Measurements from ENCODE around the gene POLD4. TPM values are rescaled to one million over a fixed set of nuclear protein-coding genes. Genes with fewer than 3 reads are reported as not detected.

Gene POLD4
- total RNA-seq, 2 donors from 2014 or later, result 145 to 148 TPM

DNA sequence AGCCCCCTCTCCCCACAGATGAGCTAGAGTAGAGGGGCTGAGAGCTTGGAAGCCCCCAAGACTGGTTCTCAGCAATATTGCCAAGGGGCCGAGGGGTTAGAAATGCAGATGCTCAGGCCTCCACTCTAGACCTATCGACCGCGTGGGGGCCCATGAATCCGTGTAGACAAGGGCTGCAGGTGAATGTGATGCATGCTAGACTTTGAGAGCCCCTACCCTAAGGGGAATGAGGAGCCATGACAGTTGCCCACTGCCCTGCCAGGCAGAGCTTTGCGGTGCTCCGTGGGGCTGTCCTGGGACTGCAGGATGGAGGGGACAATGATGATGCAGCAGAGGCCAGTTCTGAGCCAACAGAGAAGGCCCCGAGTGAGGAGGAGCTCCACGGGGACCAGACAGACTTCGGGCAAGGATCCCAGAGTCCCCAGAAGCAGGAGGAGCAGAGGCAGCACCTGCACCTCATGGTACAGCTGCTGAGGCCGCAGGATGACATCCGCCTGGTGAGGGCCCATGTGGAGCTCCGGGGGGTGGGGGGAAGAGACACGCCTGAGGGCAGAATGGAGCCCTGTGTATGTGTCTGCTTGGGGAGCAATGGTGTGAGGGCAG lies 48.7 kb downstream of the POLD4 start:
- Histone ChIP-seq H3K4me1 (ENCODE audit: control insufficient read depth in 1 of 2, low read depth in 2 of 2) (peaks cover 11 to 22% of the 10 kb centered on the region in 2 donors), H3K27me3 (replicated peaks; ENCODE audit: insufficient read depth) (no peaks in the 10 kb centered on the region), H3K36me3 (peaks cover 34% of the 10 kb centered on the region), H3K4me3 (peak overlapping the region; percentile 100), H3K9me3 (no peaks in the 10 kb centered on the region), H3K27ac (peak overlapping the region; percentile 58 to 76)
- ATAC-seq (ENCODE audit: insufficient number of reproducible peaks, low FRiP score, low read depth) (no peak), DNase-seq (ENCODE audit: low spot score) (no peak)
- no peak for TF ChIP-seq CTCF (IDR thresholded peaks at IDR 0.05)

- peaks cover 11 to 22% of the 10 kb centered on the region in 2 donors for H3K4me1 ChIP-seq (ENCODE audit: control insufficient read depth in 1 of 2, low read depth in 2 of 2)
- ATAC-seq (ENCODE audit: insufficient number of reproducible peaks, low FRiP score, low read depth) (no peak), DNase-seq (ENCODE audit: low spot score) (no peak)
- no peak for TF ChIP-seq CTCF (IDR thresholded peaks at IDR 0.05)
- peak overlapping the region; percentile 100 for H3K4me3 ChIP-seq
- no peaks in the 10 kb centered on the region for H3K9me3 ChIP-seq
- H3K27me3 ChIP-seq (replicated peaks; ENCODE audit: insufficient read depth), result no peaks in the 10 kb centered on the region
- H3K27ac ChIP-seq, result peak overlapping the region; percentile 58 to 76
- H3K36me3 ChIP-seq, result peaks cover 37% of the 10 kb centered on the region
These were observed 49.4 kb downstream of the POLD4 start for GRCh38 chr11:67303835-67304411.

DNA sequence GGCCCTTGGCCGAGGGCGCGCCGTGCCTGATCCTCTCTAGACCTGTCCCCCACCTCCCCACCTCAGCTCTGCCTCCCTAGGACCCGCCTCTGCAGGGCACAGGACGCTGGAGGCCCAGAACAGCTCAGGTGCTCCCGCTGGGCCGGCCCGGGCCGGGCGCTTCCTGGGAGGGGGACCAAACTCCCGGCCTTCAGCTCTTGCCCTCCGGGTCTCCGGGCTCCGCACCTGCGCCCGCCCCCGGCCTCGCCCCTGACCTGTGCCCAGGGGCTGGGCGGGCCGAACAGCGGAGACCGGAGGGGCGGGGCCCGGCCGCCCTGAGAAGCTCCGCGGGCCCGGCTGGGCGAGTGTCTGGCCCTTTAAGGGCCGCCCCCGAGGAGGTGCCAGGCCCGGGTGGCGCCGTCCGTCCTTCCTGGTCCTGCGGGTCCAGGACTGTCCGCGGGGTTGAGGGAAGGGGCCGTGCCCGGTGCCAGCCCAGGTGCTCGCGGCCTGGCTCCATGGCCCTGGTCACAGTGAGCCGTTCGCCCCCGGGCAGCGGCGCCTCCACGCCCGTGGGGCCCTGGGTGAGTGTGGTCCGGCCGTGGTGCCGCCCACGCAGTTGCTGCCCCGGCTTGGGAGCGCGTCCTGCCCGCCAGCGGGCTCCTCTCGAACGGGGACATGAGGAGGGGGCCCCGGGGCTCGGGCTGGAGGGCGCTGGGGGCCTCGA lies 50.1 kb downstream of the POLD4 start, which contains the start of gene SSH3:
TSS of gene SSH3 (plus strand) at position 399 of the 703 bp plus-strand sequence. CDS start at position 495, 96 bp downstream.
- H3K27me3 ChIP-seq (replicated peaks; ENCODE audit: insufficient read depth), result no peaks in the 10 kb centered on the region
- peak within 1 kb of the TSS; percentile 58 to 76 for H3K27ac ChIP-seq
- peaks cover 39% of the 10 kb centered on the region for H3K36me3 ChIP-seq
- DNase-seq (ENCODE audit: low spot score) (no peak), ATAC-seq (ENCODE audit: insufficient number of reproducible peaks, low FRiP score, low read depth) (peak; percentile 79)
- H3K9me3 ChIP-seq, result no peaks in the 10 kb centered on the region
- peak within 1 kb of the TSS; percentile 100 for H3K4me3 ChIP-seq
- H3K4me1 ChIP-seq (ENCODE audit: control insufficient read depth in 1 of 2, low read depth in 2 of 2), result peaks cover 11 to 22% of the 10 kb centered on the region in 2 donors
- TF ChIP-seq CTCF (IDR thresholded peaks at IDR 0.05), result no peak

DNA sequence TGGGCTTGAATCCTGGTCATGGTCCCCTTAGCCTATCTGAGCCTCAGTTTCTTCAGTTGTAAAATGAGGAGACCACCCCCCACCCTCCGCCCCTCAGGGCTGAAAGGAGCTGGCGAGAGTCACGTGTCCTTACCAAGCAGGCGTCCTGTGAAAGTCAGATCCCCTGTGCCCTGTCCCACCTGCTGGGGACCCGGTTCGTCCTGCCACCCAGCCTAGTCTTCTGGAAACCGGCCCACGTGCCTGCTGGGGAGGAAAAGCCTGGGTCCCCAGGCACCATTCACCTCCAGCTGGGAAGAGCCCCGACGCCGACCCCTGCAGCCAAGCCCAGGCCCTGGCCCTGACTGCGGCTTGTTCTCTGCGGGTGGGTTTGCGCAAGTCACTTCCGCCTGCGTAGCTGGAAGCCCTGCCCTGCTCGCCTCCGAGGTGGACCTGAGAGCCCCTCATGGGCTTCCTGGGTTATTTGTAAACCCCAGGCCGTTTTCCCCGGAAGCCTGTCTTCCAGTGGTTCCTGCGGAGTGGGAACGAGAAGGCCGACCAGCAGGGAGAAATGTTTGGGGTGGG lies 50.7 kb downstream of the POLD4 start:
- Histone ChIP-seq H3K36me3 (peaks cover 38% of the 10 kb centered on the region), H3K4me1 (ENCODE audit: control insufficient read depth in 1 of 2, low read depth in 2 of 2) (peaks cover 11 to 22% of the 10 kb centered on the region in 2 donors), H3K27ac (peak overlapping the region; percentile 58 to 76), H3K9me3 (no peaks in the 10 kb centered on the region), H3K4me3 (peak overlapping the region; percentile 100), H3K27me3 (replicated peaks; ENCODE audit: insufficient read depth) (no peaks in the 10 kb centered on the region)
- TF ChIP-seq CTCF (IDR thresholded peaks at IDR 0.05), result no peak
- ATAC-seq (ENCODE audit: insufficient number of reproducible peaks, low FRiP score, low read depth) (no peak), DNase-seq (ENCODE audit: low spot score) (no peak)

DNA sequence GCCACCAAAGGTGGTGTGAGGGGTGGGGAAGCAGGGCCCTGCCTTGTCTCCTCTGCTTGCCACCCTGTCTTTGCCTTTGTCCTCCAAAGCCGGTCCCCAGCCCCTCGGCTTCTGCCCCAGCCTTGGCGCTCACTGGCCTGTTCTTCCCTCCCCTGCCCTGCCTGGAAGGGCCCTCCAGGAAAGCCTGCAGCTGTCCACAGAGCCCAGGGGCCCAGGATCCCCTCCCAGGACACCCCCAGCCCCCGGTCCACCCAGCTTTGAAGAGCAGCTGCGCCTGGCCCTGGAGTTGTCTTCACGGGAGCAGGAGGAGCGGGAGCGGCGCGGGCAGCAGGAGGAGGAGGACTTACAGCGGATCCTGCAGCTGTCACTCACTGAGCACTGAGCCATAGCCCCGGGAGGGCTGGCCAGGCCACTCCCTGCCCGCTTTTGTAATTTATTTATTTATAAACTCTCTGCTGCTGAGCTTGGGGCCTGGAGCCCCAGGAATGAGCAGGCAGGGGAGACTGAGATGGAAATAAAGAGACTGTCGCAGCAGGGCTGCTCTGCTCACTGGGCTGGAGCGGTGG lies 51.3 kb downstream of the POLD4 start:
- Histone ChIP-seq H3K36me3 (peaks cover 33% of the 10 kb centered on the region), H3K27ac (no peak overlapping the region), H3K27me3 (replicated peaks; ENCODE audit: insufficient read depth) (no peaks in the 10 kb centered on the region), H3K4me3 (peak overlapping the region; percentile 100), H3K4me1 (ENCODE audit: control insufficient read depth in 1 of 2, low read depth in 2 of 2) (peaks cover 11 to 22% of the 10 kb centered on the region in 2 donors), H3K9me3 (no peaks in the 10 kb centered on the region)
- no peak for TF ChIP-seq CTCF (IDR thresholded peaks at IDR 0.05)
- ATAC-seq (ENCODE audit: insufficient number of reproducible peaks, low FRiP score, low read depth) (no peak), DNase-seq (ENCODE audit: low spot score) (no peak)

Measured in thoracic aorta (tissue), 2 donors.